Measurements from ENCODE around the gene GRIK4.
"Not testable (repeated sequence)": the region's sequence is repeated elsewhere in the genome, so short reads cannot be mapped to it uniquely, and the experiment has no call there.

Gene GRIK4

GRCh38 chr11:120599816-120600420 is 88.4 kb downstream of the GRIK4 start:
- DNase-seq (ENCODE audit: low read depth in 1 of 2, low spot score in 1 of 2), result no peak

GRCh38 chr11:120601536-120601935 is 90.0 kb downstream of the GRIK4 start:
- no peak for DNase-seq (ENCODE audit: low read depth in 1 of 2, low spot score in 1 of 2)

DNA sequence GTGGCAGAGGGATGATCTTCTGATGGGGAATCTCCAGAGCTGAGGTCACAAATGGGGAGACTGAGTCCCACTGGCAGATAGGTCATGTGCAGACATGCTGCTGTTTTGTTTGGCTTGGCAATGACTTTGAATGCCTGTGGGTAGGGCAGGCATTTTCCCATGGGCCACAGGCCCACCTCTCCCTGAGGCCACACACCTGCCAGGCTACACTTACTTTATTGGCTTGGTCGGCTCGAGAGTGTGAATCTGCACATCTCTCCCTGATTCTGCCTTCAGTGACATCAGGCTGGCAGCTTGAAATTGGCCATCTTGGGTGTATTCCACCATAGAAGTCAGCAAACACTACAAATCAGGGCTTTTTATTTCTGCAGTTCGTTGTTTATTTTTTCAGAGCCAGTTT is 91.5 kb downstream of the GRIK4 start:
- DNase-seq (ENCODE audit: low read depth in 1 of 2, low spot score in 1 of 2), result no peak

- no peak for DNase-seq (ENCODE audit: low read depth in 1 of 2, low spot score in 1 of 2)
Measured at GRCh38 chr11:120605469-120605868, 93.9 kb downstream of the GRIK4 start.

GRCh38 chr11:120606211-120607010 is 94.9 kb downstream of the GRIK4 start:
- no peak for DNase-seq (ENCODE audit: low read depth in 1 of 2, low spot score in 1 of 2)

GRCh38 chr11:120608061-120608460 is 96.5 kb downstream of the GRIK4 start:
- no peak for DNase-seq (ENCODE audit: low read depth in 1 of 2, low spot score in 1 of 2)

- DNase-seq (ENCODE audit: low read depth in 1 of 2, low spot score in 1 of 2), result no peak
Measured at GRCh38 chr11:120608760-120609211, 97.2 kb downstream of the GRIK4 start.

DNA sequence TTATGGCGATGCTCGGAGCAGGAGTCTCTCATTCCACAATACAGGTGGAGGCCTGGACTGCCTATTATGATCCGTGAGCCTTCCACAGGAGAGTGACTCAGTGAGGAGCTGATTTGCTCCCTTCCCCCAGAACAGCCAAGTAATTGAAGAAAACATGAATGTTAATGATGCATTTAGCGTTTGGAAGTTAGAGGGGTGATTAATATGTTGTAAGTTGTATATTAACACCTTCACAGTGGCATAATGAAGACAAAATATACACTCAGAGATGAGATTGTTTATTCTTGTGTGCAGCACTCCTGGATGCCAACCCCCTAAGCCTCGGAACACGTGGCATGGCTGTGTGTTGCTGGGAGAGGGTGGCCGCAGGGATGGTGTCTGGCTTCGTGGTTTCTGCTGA is 98.6 kb downstream of the GRIK4 start:
- no peak for DNase-seq (ENCODE audit: low read depth in 1 of 2, low spot score in 1 of 2)

GRCh38 chr11:120611581-120611980 is 100.0 kb downstream of the GRIK4 start:
- no peak for DNase-seq (ENCODE audit: low read depth in 1 of 2, low spot score in 1 of 2)

GRCh38 chr11:120612513-120613263 is 101.1 kb downstream of the GRIK4 start:
- DNase-seq (ENCODE audit: low read depth in 1 of 2, low spot score in 1 of 2), result no peak

GRCh38 chr11:120613264-120614226 is 102.0 kb downstream of the GRIK4 start:
- DNase-seq (ENCODE audit: low read depth in 1 of 2, low spot score in 1 of 2), result no peak

GRCh38 chr11:120615391-120615790 is 103.8 kb downstream of the GRIK4 start:
- no peak for DNase-seq (ENCODE audit: low read depth in 1 of 2, low spot score in 1 of 2)

- no peak for DNase-seq (ENCODE audit: low read depth in 1 of 2, low spot score in 1 of 2)
Measured at GRCh38 chr11:120618399-120618798, 106.9 kb downstream of the GRIK4 start.

GRCh38 chr11:120622189-120622875 is 110.8 kb downstream of the GRIK4 start:
- no peak for DNase-seq (ENCODE audit: low read depth in 1 of 2, low spot score in 1 of 2)

- not testable (repeated sequence) for DNase-seq (ENCODE audit: low read depth in 1 of 2, low spot score in 1 of 2)
Measured at GRCh38 chr11:120624992-120625391, 113.4 kb downstream of the GRIK4 start.

DNA sequence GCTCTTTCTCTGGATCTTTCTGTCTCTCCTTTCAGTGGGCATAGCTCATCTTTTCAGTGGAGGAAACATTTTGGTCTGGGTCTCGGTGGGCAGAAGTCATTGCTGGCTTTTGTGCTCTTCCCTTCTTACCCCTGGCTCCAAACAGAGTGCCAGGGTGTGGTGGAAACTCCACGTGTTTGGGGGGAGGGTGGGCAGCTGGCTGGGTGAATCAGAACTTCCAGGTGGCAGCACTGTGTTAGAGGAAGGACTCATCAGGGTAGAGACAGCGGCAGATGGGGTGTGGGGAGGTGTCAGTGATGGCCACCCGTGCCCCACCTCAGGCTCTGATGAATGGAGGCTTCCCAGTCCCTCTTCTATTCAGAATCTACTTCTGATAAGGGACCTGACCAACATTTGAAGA is 114.0 kb downstream of the GRIK4 start:
- no peak for DNase-seq (ENCODE audit: low read depth in 1 of 2, low spot score in 1 of 2)

DNA sequence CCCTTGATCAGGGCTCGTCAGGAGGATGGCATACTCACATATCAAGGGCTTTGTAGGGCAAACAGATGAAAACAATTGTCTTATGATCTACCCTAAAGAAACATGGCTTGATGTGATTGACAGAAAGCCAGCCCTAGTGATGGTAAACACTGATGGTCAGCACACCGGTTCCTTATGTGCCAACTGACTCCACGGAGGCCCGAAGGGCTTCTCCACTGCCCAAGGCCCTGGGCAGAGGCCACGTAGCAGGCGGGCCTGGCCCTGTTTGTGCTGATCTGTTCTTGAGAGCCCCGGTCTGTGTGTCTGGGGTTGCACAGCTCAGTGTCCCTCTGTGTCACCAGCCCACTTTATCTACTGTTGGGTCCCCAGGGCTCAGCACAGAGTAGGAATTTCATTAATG is 115.2 kb downstream of the GRIK4 start:
- DNase-seq (ENCODE audit: low read depth in 1 of 2, low spot score in 1 of 2), result no peak

- no peak for DNase-seq (ENCODE audit: low read depth in 1 of 2, low spot score in 1 of 2)
Measured at GRCh38 chr11:120627327-120628163, 116.0 kb downstream of the GRIK4 start.

DNA sequence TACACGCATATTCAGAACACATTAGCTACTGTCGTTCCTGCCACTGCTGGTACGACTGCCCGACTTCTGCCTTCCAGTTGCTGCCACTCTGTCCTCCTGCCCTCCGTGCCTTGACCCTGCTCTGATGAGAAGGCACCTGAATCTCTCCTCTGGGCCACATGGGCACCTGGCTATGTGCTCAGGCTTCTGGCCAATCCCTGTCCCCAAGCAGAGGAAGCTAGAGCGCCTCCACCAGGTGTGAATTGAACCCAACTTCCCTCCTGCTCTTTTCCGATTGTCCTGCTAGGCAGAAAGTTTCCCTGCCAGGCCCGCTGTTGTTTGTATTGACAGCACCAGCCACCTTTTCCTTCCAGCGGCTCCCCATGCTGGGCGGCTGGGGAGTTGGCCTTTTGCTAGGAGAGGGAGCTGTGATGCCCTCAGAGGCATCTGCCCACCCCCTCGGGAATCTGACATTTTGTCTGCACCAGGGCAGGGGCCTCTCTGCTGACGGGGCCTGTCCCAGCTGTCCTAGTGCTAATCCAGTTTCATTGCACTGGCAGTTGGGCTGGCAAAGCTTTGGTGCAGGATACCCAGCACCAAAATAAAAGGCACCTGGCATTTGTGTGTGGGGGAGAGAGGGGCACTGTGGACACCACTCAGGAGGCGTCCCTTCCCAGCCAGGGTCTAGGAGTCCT is 118.0 kb downstream of the GRIK4 start:
- DNase-seq (ENCODE audit: low read depth in 1 of 2, low spot score in 1 of 2), result no peak

Measured in activated CD4-positive, alpha-beta T cell treated with anti-CD3 and anti-CD28 coated beads, Interleukin-2, amount 50 U/mL, for 24 hours (primary cell).